NOMO-1 (cell line): ENCODE results near the gene ARHGAP26.
A peak's percentile ranks its signal among the peaks of the same experiment; 100 is the strongest.
"Not testable (repeated sequence)": the region's sequence is repeated elsewhere in the genome, so short reads cannot be mapped to it uniquely, and the experiment has no call there.

Experiments used
- DNase-seq, 2 experiments: peaks; one replicate each; lab custom pipeline; 2025; ENCODE audit not compliant: unreplicated experiment in 2 of 2; lab: John Stamatoyannopoulos, UW

The ARHGAP26 gene

DNA sequence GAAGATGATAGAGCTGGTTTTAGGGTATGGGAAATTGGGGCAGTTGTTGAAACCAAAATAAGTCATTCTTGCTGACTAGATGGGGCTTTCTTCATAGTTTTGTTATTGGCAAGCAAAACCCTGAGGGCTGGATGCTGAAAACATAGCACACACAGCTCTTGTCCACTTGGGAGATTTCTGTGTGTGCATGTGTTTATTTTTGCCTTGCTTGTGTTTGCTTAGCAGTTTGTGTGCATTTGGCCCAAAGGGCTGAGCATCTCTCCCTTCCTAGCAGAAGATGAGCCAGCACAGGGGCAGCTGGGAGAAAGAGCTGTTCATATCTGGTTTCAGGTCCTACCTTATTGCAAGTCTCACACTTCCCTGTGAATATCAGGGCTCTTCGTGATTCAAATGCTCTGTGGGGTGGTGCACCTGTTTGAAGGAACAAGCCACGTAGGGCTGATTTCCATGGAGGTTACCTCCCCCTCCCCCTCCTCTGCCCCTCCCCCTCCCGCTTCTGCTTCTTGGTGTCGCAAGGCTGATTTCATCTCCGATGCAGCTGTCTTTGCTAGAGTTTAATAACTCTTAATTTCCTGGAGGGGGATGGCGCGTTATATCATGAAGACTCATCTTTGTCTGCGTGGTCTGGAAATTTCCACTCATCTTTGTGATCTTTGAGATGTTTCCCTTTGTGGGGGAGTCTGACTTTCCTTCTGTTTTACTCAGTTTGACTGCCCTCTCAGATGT lies 296.5 kb downstream of the ARHGAP26 start:
- peak; percentile 13 to 40 for DNase-seq

GRCh38 chr5:143068712-143069111 lies 298.5 kb downstream of the ARHGAP26 start:
- no peak for DNase-seq

- no peak for DNase-seq
Measured at GRCh38 chr5:143071927-143072326, 301.8 kb downstream of the ARHGAP26 start.

DNA sequence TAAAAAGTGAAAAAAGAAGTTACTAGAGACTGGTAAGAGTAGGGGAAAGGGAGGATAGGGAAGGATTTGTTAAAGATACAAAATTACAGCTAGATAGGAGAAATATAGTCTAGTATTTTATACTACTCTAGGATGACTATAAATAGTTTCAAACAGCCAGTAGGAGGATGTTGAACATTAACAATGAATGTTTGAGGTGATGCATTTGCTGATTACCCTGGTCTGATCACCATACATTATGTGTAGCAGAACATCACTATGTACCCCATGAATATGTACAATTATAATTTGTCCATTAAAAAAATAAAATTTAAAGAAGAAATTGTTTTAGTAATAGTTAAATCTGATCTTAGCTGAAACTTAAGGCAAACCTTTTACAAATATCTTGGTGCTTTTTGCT lies 302.6 kb downstream of the ARHGAP26 start:
- no peak for DNase-seq

DNA sequence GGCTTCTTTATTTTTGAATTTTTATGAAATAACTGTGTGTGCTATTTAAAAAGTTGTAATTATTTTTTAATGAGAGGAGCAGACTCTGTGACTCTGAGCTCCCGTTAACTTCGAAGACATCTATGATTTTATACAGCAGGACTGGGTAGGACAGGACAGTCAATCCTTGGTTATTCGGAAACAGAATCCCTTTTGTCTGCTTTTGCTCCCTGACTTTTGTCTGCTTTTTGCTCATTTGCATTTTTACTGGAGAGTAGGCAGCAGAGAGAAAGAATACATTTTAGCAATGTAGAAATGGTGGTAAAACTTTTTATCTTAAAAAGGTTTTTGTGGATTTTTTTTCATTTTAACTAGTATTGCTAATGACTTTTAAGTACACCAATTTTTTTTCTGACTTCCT lies 303.6 kb downstream of the ARHGAP26 start:
- DNase-seq, result no peak

DNA sequence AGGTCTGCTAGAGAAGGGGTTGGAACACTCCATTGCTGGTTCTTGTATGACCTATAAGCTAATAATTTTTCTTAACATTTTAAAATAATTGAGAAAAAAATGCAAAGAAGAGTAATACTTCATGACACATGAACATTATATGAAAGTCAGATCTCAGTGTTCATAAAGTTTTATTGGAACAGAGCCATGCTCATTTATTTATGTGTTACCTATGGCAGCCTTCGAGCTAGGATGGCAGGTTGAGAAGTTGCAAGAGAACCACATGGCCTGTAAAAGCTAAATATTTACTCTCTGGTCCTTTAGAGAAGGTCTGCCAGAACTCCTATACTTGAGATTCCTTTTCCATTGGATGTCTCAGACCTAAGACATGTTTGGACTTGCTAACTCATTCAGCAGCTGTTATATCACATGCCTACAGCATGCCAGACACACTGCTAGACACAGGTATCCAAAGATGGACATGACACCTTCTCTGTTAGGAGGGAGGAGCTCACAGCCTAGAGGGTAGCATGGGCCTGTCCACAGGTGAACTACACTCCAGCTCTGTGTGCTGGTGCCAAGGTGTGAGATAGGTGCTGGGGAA lies 304.3 kb downstream of the ARHGAP26 start:
- DNase-seq, result no peak

GRCh38 chr5:143076377-143076776 lies 306.2 kb downstream of the ARHGAP26 start:
- DNase-seq, result no peak

DNA sequence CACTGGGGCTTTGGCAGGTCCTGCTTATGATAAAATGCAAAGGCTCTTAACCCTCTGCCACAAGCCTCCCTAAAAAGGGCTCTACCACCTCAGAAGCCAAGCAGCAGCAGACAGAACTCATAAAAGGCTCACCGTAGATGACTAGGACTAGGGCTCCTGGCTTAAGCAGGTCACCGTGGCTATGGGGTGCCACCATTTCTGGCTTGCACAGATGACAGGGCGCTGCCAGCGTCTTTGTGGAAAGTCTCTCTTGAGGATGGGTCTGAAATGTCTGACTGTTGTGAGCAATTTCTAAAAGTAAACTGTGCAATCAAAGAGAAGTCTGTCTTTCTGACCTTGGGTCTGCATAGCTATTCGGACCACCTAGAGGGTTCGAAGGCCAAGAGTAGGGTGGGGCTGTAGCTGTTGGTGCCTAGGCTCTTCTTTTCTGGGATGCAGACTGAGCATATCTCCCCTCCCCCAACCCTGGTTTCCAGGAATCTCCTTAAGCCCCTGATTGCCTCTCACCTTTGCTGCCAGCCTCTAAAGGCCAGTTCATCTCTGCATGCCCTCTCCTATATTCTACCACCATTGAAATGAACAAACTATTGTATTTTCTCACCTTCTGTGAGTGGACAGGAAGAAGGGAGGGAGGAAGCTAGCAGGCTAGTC lies 307.4 kb downstream of the ARHGAP26 start:
- DNase-seq, result no peak

DNA sequence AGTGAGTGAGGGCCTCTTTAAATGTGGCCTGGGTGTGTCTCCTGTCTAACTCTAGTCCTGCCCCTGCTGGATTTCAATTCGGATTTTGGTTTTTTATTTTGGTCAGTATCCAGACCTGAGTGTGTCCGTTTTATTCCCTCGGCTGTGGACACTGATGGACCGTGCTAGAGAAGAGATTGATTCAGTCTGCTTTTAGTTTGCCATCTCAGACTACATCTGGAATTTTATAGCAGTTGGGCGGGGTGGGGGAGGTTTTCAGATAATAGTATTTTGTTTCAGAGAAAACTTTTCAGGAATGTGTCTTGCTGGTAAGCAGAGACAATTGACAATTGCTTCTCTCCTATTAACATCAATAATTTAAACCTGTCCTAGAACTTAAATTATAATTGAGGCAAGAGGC lies 308.1 kb downstream of the ARHGAP26 start:
- no peak for DNase-seq

- no peak for DNase-seq
Measured at GRCh38 chr5:143078971-143079370, 308.8 kb downstream of the ARHGAP26 start.

DNA sequence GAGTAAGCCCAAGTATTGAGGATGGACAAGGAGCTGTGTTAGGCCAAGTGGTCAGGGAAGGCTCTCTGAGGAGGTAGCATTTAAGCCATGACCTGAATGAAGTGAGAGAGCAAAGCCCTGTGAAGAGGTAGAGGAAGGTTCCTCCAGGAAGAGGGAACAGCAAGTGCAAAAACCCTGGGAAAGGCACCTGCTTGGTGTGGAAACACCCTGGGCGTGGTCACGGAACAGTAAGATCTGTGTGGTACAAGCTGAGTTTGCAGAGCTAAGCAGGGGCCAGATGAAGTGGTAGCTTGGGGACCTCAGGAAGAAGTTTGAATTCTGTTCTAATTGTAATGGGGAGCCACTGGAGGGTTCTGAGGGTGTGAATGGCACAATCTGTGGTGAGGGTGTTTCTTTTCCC lies 310.2 kb downstream of the ARHGAP26 start:
- DNase-seq, result no peak

DNA sequence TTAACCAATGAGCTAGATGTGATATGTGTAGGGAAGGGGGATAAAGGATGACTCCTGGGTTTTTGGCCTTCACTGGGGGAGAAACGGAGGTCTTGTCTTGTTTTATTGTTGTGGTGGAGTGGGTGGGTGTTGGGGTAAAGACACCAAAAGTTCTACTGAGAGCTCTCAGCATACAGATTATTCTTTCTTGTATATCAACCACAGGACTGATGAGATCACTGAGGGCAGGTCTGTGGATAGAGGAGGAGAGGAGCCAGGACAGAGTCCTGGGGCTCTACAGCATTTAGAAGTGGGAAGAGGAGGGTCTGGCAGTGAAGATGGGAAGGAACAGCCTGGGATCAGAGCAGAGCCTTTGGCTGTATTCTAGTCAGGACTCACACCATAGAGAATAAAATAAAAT lies 310.8 kb downstream of the ARHGAP26 start:
- no peak for DNase-seq

DNA sequence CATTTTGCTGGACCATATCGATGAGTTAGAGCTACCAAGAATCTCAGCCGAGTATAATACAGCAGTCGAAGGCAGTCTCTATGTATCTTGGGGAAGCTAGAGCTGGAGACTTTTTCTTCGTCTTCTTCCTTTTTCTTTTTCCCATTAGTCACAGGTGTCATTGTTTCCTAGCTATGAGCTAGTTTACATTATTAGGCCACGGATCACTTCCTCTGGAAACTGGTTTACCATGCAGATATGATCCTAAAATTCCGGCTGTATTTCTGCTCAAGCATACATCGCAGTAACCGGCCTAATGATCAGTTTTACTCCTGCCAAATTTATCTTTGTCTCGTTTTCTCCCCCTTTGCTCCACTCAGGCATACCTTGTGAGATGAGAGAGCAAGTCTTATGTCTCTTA lies 312.8 kb downstream of the ARHGAP26 start:
- no peak for DNase-seq

DNA sequence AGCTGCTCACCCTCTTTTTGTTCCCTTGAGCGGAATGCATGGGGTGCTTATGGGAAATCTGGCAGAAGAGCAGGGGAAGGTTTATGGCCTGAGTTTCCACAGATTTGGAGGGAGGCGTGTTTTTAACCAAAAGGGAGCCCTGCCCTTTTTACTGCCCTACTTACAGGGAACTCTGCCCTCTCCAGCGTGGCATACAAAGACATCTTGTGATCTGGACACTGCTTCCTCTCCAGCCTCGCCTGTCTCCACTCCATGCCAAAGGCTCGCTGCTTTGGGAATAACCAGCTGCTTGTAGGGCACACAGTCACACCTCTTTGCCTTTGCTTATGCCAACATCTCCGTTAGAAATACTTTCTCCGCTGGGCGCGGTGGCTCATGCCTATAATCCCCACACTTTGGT lies 314.2 kb downstream of the ARHGAP26 start:
- DNase-seq, result no peak

DNA sequence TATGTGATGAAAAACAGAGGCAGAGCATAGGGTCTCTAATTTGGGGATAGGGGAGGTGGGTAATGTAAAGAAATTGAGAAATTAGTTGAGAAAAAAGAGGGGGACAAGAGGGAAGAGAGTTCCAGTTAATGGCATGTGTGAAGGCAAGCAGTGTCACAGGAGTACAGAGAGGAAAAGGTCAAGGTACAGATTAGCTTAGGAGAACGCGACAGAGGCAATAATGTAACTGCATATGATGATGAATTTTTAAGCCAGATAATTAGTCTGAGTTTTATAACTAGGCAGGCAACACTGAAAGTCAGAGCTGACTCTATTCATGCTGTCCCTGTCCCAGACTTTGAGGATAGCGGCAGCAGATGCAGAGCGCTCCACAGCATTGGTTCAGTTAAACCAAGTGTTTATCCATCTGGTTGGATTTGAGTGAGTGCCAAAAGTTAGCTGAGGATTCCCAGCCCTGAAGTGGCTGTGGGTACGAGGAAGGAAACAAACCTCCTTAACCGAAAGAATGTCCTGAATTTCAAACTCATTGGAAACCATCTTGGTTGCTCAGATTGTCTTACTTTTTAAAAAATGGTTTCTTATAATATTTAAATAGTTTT lies 315.2 kb downstream of the ARHGAP26 start:
- DNase-seq, result no peak

DNA sequence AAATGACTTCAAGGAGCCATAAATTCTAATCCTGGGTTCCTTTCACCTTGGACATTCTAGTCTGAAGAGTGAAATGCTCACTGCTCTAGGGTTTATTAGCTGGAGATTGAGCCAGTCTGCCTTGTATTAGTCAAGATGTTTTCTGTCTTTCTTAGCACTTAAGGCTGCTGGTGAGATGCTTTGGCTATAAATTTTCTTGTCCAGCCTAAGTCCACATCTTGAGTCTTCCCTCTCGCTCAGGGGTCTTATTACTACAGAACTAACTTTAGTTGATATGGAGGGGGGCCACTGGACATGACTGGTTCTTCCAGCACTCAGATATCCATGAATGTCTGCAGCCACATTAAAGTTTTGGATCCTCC lies 316.4 kb downstream of the ARHGAP26 start:
- no peak for DNase-seq

DNA sequence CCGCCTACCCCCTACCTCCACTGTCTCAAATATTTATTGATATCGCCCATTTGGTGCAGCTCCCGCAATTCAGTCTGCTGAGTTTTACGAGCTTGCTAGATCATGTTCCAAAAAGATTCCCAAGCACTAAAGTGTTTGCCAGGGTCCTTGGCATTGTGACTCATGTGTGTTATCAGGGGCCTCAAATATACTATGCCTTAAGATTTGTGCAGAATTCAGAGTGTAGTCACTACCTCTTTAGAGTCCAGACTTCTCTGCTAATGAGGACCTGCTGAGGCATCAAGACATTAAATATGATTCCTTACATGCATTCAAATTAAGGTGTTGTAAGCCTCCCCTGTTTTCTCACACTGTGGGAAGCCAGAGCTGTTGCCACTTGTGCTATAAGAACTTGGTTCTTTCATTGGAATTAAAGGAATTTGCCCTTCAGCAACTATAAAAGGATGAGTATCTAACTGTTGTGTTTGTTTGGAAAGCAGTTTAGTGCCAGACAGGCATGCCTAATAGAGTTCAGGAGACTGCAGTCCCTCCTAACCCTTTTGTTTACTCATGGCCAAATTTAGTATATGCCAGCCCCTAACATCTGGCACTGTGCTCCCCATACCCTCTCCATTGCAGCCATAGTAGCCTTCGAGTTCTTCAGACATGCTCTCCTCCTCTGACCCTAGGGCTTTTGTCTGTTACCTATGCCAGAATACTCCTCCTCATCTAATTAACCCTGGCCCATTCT lies 316.9 kb downstream of the ARHGAP26 start:
- no peak for DNase-seq

GRCh38 chr5:143088702-143089101 lies 318.5 kb downstream of the ARHGAP26 start:
- DNase-seq, result not testable (repeated sequence)

DNA sequence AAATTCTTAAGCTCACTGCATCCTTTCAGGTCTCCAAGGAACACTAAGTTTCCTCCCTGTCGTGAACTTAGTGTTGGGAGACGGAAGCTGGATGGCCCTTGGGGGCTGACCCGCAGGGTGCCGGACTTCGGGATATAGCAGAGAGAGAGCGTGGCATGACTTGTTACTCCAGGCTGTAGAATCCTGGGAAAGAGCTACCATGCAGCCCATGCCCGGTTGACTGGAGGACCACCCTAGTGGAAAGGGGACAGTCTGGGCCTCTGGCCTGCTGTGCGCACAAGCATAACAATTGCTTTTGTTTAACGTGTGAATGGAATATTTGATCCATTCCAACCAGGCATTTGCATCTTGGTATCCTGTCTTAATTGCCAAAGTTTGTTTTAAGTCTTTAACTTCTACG lies 319.9 kb downstream of the ARHGAP26 start:
- DNase-seq, result not testable (repeated sequence)

DNA sequence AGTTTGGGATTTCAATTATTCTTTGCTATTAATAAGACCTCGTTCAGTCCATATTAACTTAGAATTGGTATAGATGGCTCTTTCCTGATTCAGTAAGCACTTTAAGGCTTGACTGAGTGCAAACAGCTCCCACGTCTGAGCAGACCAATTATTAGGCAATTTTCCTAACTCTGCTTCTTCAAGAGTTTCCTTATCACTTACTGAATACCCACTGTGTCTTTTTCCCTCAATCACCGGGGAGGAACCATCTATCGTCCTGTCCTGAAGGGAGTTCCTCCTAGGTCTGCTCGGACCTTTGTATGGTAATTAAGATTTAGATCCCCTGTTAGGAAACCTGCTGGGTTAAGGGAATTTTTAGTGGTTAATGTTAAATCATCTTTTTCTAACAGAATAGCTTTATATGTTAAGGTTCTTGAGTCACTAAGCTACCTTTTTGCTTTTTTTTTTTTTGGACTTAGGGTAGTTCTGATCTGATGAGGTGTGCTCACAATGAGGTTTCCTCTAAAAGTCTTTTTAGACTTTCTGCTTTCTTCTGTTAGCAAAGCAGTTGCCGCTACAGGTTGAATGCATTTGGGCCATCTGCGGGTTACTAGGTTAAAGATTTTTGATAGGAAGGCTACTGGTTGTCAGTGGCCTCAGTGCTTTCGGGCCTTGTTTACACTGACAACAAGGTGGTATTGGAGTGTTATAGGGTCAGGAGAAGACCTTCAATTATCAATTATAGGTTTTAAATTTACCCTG lies 322.7 kb downstream of the ARHGAP26 start:
- not testable (repeated sequence) for DNase-seq
